ENCODE results near the gene VPS13D. TPM values are rescaled to one million over a fixed set of nuclear protein-coding genes. Genes with fewer than 3 reads are reported as not detected.

VPS13D gene
- total RNA-seq, 1 donor from 2014 or later = 88.9 TPM

- DNase-seq (ENCODE audit: extremely low spot score in 2 of 2) = no peak
- no peaks in the 10 kb centered on the region for H3K27me3 ChIP-seq
- no peak overlapping the region for H3K4me3 ChIP-seq
- peaks cover 15% of the 10 kb centered on the region for H3K4me1 ChIP-seq
- no peaks in the 10 kb centered on the region for H3K9me3 ChIP-seq
- H3K27ac ChIP-seq = no peak overlapping the region
- intact Hi-C loops (cut with DNase I) = no loop called here
- TF ChIP-seq POLR2AphosphoS5 (IDR thresholded peaks at IDR 0.05; ENCODE audit: insufficient read depth in 1 of 2, low read depth in 1 of 2) = no peak
- TF ChIP-seq POLR2A (IDR thresholded peaks at IDR 0.05) = no peak
- TF ChIP-seq, protein P1, sequence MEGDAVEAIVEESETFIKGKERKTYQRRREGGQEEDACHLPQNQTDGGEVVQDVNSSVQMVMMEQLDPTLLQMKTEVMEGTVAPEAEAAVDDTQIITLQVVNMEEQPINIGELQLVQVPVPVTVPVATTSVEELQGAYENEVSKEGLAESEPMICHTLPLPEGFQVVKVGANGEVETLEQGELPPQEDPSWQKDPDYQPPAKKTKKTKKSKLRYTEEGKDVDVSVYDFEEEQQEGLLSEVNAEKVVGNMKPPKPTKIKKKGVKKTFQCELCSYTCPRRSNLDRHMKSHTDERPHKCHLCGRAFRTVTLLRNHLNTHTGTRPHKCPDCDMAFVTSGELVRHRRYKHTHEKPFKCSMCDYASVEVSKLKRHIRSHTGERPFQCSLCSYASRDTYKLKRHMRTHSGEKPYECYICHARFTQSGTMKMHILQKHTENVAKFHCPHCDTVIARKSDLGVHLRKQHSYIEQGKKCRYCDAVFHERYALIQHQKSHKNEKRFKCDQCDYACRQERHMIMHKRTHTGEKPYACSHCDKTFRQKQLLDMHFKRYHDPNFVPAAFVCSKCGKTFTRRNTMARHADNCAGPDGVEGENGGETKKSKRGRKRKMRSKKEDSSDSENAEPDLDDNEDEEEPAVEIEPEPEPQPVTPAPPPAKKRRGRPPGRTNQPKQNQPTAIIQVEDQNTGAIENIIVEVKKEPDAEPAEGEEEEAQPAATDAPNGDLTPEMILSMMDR (IDR thresholded peaks at IDR 0.05) = no peak
- H3K36me3 ChIP-seq = peaks cover 0 to 63% of the 10 kb centered on the region in 2 donors
These were observed 19.4 kb downstream of the VPS13D start for GRCh38 chr1:12249181-12249580.

DNA sequence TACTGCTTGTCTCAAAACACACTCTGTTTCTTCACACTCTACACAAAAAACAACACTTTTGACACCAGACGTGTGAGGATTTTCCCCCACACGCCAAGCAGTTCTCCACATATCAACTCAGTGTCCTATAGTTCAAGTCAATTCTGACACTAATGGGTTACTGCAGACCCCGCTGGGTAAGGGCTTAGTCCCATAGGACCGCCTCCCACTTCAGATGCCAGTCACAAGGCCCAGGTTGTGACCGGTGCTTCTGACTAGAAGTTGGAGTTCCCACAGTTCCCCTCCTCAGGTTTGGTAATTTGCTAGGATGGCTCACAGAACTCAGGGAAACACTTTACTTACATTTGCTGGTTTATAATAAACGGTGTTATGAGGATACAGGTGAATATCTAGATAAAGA is 19.9 kb downstream of the VPS13D start:
- TF ChIP-seq POLR2AphosphoS5 (IDR thresholded peaks at IDR 0.05; ENCODE audit: insufficient read depth in 1 of 2, low read depth in 1 of 2) (no peak), POLR2A (IDR thresholded peaks at IDR 0.05) (no peak)
- TF ChIP-seq, protein P1 (IDR thresholded peaks at IDR 0.05) = no peak
- no peak overlapping the region for H3K4me3 ChIP-seq
- no peaks in the 10 kb centered on the region for H3K9me3 ChIP-seq
- H3K27me3 ChIP-seq = no peaks in the 10 kb centered on the region
- DNase-seq (ENCODE audit: extremely low spot score in 2 of 2) = no peak
- H3K4me1 ChIP-seq = peaks cover 15% of the 10 kb centered on the region
- no peak overlapping the region for H3K27ac ChIP-seq
- intact Hi-C loops (cut with DNase I) = no loop called here
- H3K36me3 ChIP-seq = peaks cover 0 to 62% of the 10 kb centered on the region in 2 donors

DNA sequence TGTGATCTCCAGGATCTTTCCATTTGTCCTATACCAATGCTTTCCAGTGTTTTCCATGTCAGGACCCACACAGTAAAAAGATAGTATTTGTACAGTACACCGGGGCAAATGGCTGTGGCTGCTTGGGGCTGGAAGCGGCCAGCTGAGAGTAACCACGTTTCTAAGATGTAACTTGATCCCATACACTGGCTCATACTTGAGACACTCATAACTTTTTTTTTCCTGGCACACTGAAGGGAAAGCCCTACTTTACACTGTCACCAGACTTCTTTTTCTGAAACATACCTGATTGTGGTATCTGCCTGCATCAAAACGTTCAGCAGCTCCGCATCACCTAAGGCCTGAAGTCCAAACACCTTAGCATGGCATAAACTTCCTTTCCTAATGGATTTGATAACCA is 21.6 kb downstream of the VPS13D start:
- Histone ChIP-seq H3K27me3 (no peaks in the 10 kb centered on the region), H3K4me1 (peaks cover 2% of the 10 kb centered on the region), H3K27ac (no peak overlapping the region), H3K4me3 (no peak overlapping the region), H3K9me3 (no peaks in the 10 kb centered on the region), H3K36me3 (peaks cover 0 to 52% of the 10 kb centered on the region in 2 donors)
- TF ChIP-seq, protein P1 (IDR thresholded peaks at IDR 0.05) = no peak
- TF ChIP-seq POLR2A (IDR thresholded peaks at IDR 0.05) = no peak
- no peak for TF ChIP-seq POLR2AphosphoS5 (IDR thresholded peaks at IDR 0.05; ENCODE audit: insufficient read depth in 1 of 2, low read depth in 1 of 2)
- no peak for DNase-seq (ENCODE audit: extremely low spot score in 2 of 2)
- intact Hi-C loops (cut with DNase I) = no loop called here

GRCh38 chr1:12255913-12256312 is 26.1 kb downstream of the VPS13D start:
- Histone ChIP-seq H3K4me3 (no peak overlapping the region), H3K9me3 (no peaks in the 10 kb centered on the region), H3K27me3 (no peaks in the 10 kb centered on the region), H3K27ac (no peak overlapping the region), H3K4me1 (no peaks in the 10 kb centered on the region), H3K36me3 (peaks cover 0 to 63% of the 10 kb centered on the region in 2 donors)
- TF ChIP-seq POLR2AphosphoS5 (IDR thresholded peaks at IDR 0.05; ENCODE audit: insufficient read depth in 1 of 2, low read depth in 1 of 2) (no peak), POLR2A (IDR thresholded peaks at IDR 0.05) (no peak)
- TF ChIP-seq, protein P1 (IDR thresholded peaks at IDR 0.05) = no peak
- DNase-seq (ENCODE audit: extremely low spot score in 2 of 2) = no peak
- intact Hi-C loops (cut with DNase I) = no loop called here

DNA sequence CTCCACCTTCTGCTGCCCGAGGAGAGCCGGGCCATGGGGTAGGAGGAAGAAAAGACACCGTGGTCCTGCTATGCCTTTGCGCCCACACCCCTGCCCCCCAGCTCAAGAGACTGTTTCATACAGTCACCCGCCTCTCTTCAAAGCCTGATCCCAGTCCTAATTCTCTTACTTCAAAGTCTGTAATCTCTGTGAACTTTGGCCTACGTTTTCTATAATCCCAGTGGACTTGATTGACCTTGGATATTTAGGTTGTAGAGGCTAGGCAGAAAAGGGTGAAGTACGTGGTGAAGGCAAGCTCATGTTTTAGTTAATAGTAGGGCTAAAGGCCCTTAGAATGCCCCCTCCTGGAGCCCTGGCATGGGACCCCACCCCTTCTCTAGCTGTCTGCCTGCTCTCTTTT is 28.4 kb downstream of the VPS13D start:
- no peaks in the 10 kb centered on the region for H3K9me3 ChIP-seq
- H3K27me3 ChIP-seq = no peaks in the 10 kb centered on the region
- peaks cover 0 to 65% of the 10 kb centered on the region in 2 donors for H3K36me3 ChIP-seq
- intact Hi-C loops (cut with DNase I) = no loop called here
- DNase-seq (ENCODE audit: extremely low spot score in 2 of 2) = no peak
- H3K4me1 ChIP-seq = no peaks in the 10 kb centered on the region
- H3K4me3 ChIP-seq = no peak overlapping the region
- no peak overlapping the region for H3K27ac ChIP-seq
- TF ChIP-seq POLR2AphosphoS5 (IDR thresholded peaks at IDR 0.05; ENCODE audit: insufficient read depth in 1 of 2, low read depth in 1 of 2) (no peak), POLR2A (IDR thresholded peaks at IDR 0.05) (no peak)
- TF ChIP-seq, protein P1 (IDR thresholded peaks at IDR 0.05) = no peak

All from vagina (tissue), 2 donors.